Brain microvascular endothelial cell (primary cell): ENCODE results near the gene TENT5C.

Experiments
- DNase-seq: peaks from one replicate; pipeline ENCODE4 v3.0.0-alpha.2; 2020
- H3K27ac ChIP-seq: fragments of 250-450 bp; sonication (Bioruptor Pico); 2 replicates; pipeline ENCODE4 v1.5.1; 2020; ENCODE audit warnings: mild to moderate bottlenecking, moderate library complexity
- H3K27me3 ChIP-seq: fragments of 250-450 bp; sonication (Bioruptor Pico); replicated peaks from 2 replicates; pipeline ENCODE4 v1.5.1; 2020; ENCODE audit warnings: mild to moderate bottlenecking
- H3K36me3 ChIP-seq: fragments of 250-450 bp; sonication (Bioruptor Pico); replicated peaks from 2 replicates; pipeline ENCODE4 v1.5.1; 2020; ENCODE audit warnings: mild to moderate bottlenecking
- H3K4me3 ChIP-seq: 2 replicates; pipeline ENCODE4 v1.5.1; 2011; ENCODE audit warnings: low read depth, mild to moderate bottlenecking, control low read depth, low read length, moderate library complexity
- in situ Hi-C: cut with HindIII; loops from 2 replicates; pipeline ENCODE4 v1.10.0; 2017; ENCODE audit warnings: low sequenced_read_pairs, low pct_ligation_motif_present
- TF ChIP-seq, protein P1 (sequence below): IDR thresholded peaks from 2 replicates; pipeline ENCODE4 v1.5.1; 2011; ENCODE audit warnings: low read depth, mild to moderate bottlenecking, moderate library complexity, low read length, control low read depth, inconsistent platforms; ENCODE audit errors: missing control alignments

Gene TENT5C

DNA sequence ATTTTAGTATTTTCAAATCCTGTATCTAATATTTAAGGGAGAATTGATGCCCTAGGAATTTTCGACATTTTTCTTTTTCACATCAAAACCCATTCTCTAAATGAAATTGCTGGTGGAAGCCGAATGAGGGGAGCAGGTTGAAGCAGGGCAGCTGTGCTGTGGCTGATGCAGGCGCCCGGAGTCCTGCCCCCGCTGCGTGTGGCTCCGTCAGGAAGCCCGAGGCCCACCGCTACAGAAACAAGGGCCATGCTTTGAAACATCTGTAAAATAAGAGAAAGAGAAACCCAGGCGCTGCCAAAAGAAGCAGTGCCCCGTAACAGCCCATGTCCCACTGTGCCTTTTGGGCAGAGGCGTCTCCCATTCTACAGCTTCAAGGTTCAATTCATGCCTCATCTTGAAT, 41.1 kb downstream of the TENT5C start:
- TF ChIP-seq, protein P1, sequence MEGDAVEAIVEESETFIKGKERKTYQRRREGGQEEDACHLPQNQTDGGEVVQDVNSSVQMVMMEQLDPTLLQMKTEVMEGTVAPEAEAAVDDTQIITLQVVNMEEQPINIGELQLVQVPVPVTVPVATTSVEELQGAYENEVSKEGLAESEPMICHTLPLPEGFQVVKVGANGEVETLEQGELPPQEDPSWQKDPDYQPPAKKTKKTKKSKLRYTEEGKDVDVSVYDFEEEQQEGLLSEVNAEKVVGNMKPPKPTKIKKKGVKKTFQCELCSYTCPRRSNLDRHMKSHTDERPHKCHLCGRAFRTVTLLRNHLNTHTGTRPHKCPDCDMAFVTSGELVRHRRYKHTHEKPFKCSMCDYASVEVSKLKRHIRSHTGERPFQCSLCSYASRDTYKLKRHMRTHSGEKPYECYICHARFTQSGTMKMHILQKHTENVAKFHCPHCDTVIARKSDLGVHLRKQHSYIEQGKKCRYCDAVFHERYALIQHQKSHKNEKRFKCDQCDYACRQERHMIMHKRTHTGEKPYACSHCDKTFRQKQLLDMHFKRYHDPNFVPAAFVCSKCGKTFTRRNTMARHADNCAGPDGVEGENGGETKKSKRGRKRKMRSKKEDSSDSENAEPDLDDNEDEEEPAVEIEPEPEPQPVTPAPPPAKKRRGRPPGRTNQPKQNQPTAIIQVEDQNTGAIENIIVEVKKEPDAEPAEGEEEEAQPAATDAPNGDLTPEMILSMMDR, result no peak
- in situ Hi-C loops, result no loop called here
- no peak overlapping the region for H3K4me3 ChIP-seq
- H3K36me3 ChIP-seq, result no peaks in the 10 kb centered on the region
- no peak for DNase-seq
- H3K27me3 ChIP-seq, result no peaks in the 10 kb centered on the region
- H3K27ac ChIP-seq, result no peak overlapping the region

DNA sequence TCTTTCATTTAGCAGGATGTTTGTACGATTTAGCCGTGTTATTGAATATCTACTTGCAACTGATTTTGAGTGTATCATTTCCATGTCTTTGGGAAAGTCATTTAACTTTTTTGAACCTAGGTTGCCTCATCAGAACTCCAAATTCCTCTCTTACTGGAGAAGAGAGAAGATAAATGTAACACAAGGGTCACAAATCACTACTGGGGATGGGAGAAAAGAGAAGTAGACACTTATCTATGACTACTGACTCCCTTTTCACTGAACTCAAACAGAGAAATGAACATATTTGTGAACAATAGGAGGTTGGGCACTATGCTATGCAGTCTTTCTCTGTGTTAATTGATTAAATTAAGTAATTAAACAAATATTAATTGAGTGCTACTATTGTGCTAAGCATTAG, 42.2 kb downstream of the TENT5C start:
- TF ChIP-seq, protein P1, result no peak
- Histone ChIP-seq H3K27me3 (no peaks in the 10 kb centered on the region), H3K4me3 (no peak overlapping the region), H3K36me3 (no peaks in the 10 kb centered on the region), H3K27ac (no peak overlapping the region)
- in situ Hi-C loops, result no loop called here
- DNase-seq, result no peak

DNA sequence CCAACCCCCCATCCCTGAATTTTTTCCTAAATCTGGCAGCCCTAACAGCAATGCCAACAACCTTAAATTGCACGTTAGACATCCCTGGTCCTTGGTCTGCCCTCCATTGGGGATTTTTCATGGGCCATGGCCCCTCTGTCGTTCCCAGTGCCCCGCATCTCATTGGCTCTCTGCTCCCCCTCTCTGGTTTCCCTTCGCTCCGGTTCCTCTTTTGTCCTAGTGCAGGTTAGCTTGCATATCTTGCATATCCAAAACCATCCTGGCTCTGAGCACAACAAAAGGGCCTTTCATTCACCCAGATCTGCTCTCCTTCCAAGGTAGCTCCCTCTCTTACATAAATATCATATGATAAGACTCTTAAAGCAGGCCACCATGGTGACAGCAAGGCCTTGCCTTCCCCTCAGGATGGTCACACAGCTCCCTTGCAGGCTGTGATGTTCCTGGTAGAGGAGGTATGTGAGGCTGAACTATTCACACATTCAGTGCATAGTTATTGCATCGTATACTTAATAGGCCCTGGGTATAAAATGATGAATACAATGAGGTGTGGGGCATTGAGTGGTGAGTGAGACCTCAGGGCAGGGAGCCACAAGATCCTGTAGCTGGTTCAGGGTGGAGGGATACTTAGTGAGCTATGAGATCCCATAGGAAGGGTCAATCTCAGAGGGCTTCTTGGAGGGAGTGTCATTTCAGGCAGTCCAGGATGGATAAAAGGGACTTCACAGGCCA, 45.2 kb downstream of the TENT5C start:
- Histone ChIP-seq H3K4me3 (no peak overlapping the region), H3K27me3 (peaks cover 1% of the 10 kb centered on the region), H3K27ac (no peak overlapping the region), H3K36me3 (no peaks in the 10 kb centered on the region)
- in situ Hi-C loops, result no loop called here
- no peak for DNase-seq
- TF ChIP-seq, protein P1, result no peak

DNA sequence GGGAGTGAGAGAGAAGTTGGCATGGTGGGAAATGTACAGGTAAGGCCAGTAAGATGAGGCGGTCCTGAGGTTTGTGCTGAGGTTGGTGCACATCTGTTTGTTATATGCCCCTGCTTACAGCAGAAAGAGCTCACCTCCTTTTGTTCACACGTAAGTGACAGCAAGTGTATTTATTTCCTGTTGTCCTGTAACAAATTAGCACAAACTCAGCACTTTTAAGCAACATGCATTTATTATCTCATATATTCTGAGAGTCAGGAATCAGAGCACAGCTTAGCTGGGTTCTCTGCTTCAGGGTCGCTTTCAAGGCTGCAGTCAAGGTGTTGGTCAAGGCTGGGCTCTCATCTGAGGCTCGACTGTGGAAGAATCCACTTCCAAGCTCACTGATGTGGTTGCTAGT, 45.8 kb downstream of the TENT5C start:
- no peaks in the 10 kb centered on the region for H3K36me3 ChIP-seq
- no peak for DNase-seq
- TF ChIP-seq, protein P1, result no peak
- H3K27ac ChIP-seq, result no peak overlapping the region
- peaks cover 1% of the 10 kb centered on the region for H3K27me3 ChIP-seq
- no peak overlapping the region for H3K4me3 ChIP-seq
- in situ Hi-C loops, result no loop called here

DNA sequence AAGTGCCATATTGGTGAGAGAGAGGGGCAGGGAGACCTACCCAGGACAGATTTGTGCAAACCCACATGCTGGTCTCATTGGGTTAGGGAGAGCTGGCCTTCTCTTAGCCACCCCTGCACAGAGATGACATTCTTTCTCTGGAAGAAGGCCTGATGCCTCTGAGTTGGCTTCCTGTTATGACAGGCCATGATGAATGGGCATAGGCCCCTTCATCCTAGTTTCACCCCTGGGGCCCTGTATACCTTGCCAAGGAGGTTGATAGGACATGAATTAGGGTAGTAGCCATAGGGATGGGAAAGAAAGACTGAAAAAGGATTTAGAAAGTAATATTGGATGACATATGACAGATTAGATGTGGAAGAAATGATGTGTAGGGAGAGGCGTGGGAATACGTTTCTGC, 46.6 kb downstream of the TENT5C start:
- no peak for DNase-seq
- no peak overlapping the region for H3K27ac ChIP-seq
- H3K4me3 ChIP-seq, result no peak overlapping the region
- H3K36me3 ChIP-seq, result no peaks in the 10 kb centered on the region
- in situ Hi-C loops, result no loop called here
- peaks cover 1% of the 10 kb centered on the region for H3K27me3 ChIP-seq
- TF ChIP-seq, protein P1, result no peak

DNA sequence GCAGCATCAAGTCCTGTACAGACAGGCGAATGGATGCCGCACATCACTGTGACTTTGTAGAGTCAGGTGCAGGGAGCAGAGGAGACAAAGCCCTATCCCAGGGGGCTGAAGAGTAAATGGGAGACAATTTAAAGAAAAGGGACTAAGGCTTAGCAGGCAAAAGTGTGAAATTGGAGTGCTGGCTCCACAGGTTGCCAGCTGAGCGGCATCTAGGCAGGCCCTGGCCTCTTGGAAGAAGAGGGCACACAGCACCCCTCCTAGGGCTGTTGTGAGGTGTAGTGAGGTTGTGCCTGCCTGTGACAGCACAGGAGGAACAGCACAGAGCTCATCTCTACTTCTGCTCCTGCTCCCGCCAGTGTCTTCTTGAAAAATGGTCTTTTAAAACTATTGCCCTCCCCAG, 47.3 kb downstream of the TENT5C start:
- TF ChIP-seq, protein P1, result no peak
- Histone ChIP-seq H3K36me3 (no peaks in the 10 kb centered on the region), H3K4me3 (no peak overlapping the region), H3K27ac (no peak overlapping the region), H3K27me3 (peaks cover 1% of the 10 kb centered on the region)
- in situ Hi-C loops, result no loop called here
- DNase-seq, result no peak
